HG03108 (cell line): Measurements from ENCODE around the gene CFAP54.
"Not testable (repeated sequence)": the region's sequence is repeated elsewhere in the genome, so short reads cannot be mapped to it uniquely, and the experiment has no call there.

Experiments used
- ATAC-seq: cut with Tn5 transposase; IDR thresholded peaks from one replicate; pipeline ENCODE4 v1.9.1; 2021; ENCODE audit warnings: moderate library complexity; ENCODE audit not compliant: unreplicated experiment

CFAP54 gene

GRCh38 chr12:96513681-96514080 is 24.3 kb downstream of the CFAP54 start:
- no peak for ATAC-seq

GRCh38 chr12:96514328-96514727 is 25.0 kb downstream of the CFAP54 start:
- ATAC-seq, result peak; percentile 63

DNA sequence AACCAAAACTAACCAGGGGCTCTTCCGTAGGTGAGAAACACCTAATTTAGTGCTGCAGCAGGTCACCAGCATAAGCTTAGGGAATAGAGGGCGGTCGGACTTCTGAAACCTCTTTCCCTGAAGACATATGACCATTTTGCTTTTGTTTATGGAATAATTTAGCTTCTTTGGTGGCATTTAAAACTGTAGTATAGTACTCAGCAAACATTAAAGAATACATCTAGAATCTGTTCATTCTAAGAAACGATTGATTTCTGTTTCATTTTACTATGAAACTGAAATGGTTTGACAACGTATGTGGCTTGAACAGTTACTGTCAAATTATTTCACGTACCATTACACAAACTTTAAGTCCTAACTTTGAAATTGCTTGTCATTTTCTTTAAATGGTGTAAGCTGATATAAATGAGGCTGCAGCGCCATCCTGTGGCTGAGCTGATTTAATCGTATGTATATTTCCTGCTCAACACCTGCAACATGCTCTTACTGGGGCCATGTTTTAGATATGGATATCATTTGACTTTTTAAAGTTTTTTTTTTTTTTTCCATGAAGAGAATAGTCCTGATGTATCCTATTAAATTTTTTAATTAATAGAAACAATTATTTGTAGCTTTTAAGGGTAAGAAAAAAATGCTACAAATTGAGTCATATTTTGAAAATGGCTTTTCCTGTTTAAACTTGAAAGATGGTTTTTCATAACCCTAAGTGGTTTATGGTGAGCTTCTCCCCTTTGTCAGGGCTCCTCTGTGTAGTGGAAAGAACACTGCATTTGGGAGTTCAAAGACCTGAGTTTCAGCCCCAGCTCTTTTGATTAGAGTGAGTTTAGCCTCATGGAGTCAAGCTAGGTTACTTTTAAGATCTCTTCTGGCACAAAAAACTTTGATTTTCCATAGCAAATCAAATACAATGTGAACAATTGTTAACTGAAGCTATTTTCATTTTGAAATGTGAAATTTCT is 27.4 kb downstream of the CFAP54 start:
- ATAC-seq, result peak; percentile 55

DNA sequence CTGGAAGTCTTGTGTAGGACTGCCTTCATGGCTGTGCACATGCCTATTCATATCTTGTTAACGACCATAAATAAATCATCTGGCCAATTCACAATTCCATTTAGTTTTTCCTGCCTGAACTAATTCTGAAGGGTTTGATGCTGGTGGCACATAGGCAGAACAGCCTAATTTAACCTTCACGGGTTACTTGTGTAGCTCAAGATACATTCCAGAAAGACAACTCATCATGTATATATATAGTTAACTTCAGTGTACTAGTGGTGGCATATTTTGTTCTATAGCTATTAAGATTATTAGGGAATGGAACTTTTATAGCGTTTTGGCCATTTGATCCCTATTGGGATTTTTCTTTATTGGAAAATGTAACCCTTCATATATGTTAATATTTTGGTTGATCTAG is 31.4 kb downstream of the CFAP54 start:
- ATAC-seq, result no peak

DNA sequence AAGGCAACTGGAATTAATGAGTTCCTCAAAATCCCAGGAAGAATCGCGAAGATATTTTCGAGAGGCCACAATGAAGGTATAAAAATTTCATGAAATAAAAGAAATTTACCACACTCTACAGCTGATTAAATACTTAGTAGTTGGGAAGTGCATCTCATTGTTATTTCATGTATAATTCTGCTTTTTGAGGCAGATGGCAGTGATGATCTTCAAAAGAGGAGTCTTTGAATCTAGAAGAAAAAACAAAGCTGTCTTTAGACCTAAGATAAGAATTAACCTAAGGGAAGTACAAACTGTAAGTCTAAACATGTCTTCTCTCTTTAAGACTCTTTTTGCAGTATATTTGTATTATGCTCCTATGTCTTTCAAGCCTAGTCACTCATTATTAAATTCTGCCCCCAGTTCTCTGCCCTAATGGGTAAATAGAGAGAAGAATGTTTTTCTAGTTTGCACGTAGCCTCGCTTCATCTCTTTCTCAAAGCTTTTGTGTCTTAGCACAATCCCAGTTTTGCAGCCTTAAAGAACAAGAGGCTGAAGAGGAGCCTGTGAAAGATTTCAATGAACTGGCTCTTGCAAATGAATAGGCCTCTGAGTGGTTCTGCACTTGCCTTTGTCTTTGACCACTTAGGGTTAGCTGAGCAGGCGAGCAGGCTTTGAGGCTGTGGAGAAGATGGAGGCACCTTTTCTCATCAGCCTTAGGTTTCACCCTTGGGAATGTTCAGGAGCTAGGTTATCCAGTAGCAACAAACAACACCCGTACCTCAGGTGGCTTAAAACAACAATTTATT is 32.7 kb downstream of the CFAP54 start:
- no peak for ATAC-seq

GRCh38 chr12:96522690-96523089 is 33.3 kb downstream of the CFAP54 start:
- no peak for ATAC-seq

- ATAC-seq, result no peak
Observed at GRCh38 chr12:96526110-96526509, 36.7 kb downstream of the CFAP54 start.

DNA sequence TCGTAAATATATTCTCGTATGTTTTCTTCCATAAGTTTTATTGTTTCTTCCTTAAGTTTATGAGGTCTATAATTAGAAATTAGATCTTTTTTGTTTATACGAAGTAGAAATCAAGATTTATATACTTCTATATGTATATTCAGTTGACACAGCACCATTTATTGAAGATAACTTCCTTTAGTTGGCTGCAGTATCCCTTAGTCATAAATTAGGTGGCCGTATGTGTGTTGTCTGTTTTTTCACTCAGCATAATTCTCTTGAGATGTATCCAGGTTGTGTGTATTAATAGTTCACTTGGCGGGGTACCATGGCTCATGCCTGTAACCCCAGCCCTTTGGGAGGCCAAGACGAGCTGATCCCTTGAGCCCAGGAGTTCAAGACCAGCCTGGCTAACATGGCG is 40.5 kb downstream of the CFAP54 start:
- ATAC-seq, result no peak

GRCh38 chr12:96534339-96534738 is 45.0 kb downstream of the CFAP54 start:
- no peak for ATAC-seq

- ATAC-seq, result no peak
Observed at GRCh38 chr12:96548384-96548783, 59.0 kb downstream of the CFAP54 start.

DNA sequence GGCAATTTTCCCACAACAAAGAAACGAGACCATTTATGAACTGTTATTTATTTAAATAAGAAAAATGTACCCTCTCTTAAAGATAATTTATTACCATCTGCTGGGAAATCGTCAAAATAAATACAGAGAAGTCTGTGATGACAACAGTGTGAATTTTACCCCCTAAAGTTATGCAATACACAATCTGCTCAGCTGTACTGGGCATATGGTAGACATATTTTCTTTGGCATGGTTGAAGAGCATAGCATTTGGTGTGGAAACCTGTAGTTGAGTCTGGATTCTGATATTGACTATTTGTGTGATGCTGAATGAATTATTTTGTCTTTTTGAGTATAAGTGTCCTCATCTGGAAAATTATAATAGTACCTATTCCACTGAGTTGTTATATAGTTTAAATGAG is 60.0 kb downstream of the CFAP54 start:
- ATAC-seq, result no peak

- ATAC-seq, result no peak
Observed at GRCh38 chr12:96570579-96570978, 81.2 kb downstream of the CFAP54 start.

- ATAC-seq, result peak; percentile 88
Observed at GRCh38 chr12:96571101-96571862, 81.9 kb downstream of the CFAP54 start.

GRCh38 chr12:96578526-96579125 is 89.2 kb downstream of the CFAP54 start:
- peak; percentile 88 for ATAC-seq

- ATAC-seq, result no peak
Observed at GRCh38 chr12:96585977-96586376, 96.6 kb downstream of the CFAP54 start.

GRCh38 chr12:96587691-96588090 is 98.3 kb downstream of the CFAP54 start:
- no peak for ATAC-seq

GRCh38 chr12:96590970-96591369 is 101.6 kb downstream of the CFAP54 start:
- no peak for ATAC-seq

DNA sequence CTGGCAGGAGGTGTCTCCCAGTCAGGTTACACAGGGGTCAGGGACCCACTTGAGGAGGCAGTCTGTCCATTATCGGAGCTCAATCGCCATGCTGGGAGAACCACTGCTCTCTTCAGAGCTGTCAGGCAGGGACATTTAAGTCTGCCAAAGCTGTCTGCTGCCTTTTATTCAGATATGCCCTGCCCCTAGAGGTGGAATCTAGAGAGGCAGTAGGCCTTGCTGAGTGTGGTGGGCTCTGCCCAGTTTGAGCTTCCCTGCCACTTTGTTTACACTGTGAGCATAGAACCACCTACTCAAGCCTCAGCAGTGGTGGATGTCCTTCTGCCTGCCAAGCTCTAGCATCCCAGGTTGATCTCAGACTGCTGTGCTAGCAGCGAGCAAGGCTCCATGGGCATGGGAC is 115.0 kb downstream of the CFAP54 start:
- ATAC-seq, result not testable (repeated sequence)

DNA sequence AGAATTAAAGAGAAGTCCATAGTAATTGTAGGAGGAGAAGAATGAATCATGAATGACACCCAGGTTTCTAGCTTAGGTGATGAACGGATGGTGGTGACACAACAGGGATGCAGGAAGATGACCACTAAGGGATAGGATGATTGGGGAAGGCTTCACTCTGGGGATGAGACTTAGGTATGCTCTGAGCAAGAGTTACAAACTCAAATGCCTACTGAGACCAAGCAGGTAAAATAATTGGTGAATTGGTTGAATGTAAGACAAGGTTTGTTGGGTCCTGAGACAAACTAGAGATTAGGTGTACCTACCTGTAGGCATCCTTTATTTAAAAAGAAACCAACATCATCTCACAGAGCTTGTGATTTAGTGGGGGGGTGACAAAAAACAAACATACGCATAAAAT is 116.3 kb downstream of the CFAP54 start:
- no peak for ATAC-seq

DNA sequence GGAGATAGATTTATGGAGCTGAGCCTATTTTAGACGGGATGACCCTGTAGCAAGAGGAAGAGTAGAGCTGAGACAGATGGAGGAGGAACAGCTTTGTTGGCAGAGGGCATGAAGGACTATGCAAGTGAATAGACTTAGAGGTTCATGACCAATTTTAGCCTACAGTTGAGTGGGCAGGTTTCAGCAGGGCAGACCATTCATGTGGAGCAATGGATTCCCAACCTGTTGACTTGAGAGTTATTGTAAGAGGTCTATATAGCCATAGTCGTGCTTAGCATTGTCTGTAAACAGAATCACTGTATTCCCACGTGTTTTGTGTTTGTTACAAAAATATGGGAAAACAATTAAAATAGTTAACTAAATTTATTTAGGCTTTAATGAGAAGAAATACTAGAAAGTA is 116.8 kb downstream of the CFAP54 start:
- no peak for ATAC-seq

GRCh38 chr12:96606644-96607043 is 117.3 kb downstream of the CFAP54 start:
- ATAC-seq, result no peak
